Activated naive CD8-positive, alpha-beta T cell treated with anti-CD3 and anti-CD28 coated beads for 36 hours (primary cell): ENCODE measurements around the gene CA9. TPM values are rescaled to one million over a fixed set of nuclear protein-coding genes. Genes with fewer than 3 reads are reported as not detected.

Experiments
- DNase-seq: peaks from one replicate; pipeline ENCODE4 v3.0.0; 2021
- H3K27ac Mint-ChIP-seq: one replicate; pipeline ENCODE4 v1.8.0; 2022; ENCODE audit warnings: mild to moderate bottlenecking, moderate library complexity, mixed read lengths
- H3K27me3 Mint-ChIP-seq: one replicate; pipeline ENCODE4 v1.8.0; 2022; ENCODE audit warnings: mild to moderate bottlenecking, mixed read lengths
- H3K36me3 Mint-ChIP-seq: one replicate; pipeline ENCODE4 v1.8.0; 2021; ENCODE audit warnings: mild to moderate bottlenecking, mixed read lengths
- H3K4me1 Mint-ChIP-seq: one replicate; pipeline ENCODE4 v1.8.0; 2021; ENCODE audit warnings: mixed read lengths
- H3K4me3 Mint-ChIP-seq: one replicate; pipeline ENCODE4 v1.8.0; 2022; ENCODE audit warnings: mild to moderate bottlenecking, moderate library complexity, mixed read lengths
- H3K9me3 Mint-ChIP-seq: one replicate; pipeline ENCODE4 v1.8.0; 2022; ENCODE audit warnings: mixed read lengths
- total RNA-seq, 2 experiments: library from RNA; stranded (reverse); gene quantifications; one replicate each; pipeline ENCODE4 v1.2.3, GENCODE V29; 2021

Gene CA9
- total RNA-seq, 2 experiments from 2014 or later, result 1.5 to 2.7 TPM

DNA sequence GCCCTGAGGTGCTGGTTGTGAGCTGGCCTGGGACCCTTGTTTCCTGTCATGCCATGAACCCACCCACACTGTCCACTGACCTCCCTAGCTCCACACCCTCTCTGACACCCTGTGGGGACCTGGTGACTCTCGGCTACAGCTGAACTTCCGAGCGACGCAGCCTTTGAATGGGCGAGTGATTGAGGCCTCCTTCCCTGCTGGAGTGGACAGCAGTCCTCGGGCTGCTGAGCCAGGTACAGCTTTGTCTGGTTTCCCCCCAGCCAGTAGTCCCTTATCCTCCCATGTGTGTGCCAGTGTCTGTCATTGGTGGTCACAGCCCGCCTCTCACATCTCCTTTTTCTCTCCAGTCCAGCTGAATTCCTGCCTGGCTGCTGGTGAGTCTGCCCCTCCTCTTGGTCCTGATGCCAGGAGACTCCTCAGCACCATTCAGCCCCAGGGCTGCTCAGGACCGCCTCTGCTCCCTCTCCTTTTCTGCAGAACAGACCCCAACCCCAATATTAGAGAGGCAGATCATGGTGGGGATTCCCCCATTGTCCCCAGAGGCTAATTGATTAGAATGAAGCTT lies 6.1 kb downstream of the CA9 start:
- peaks cover 3% of the 10 kb centered on the region for H3K27me3 Mint-ChIP-seq
- H3K4me1 Mint-ChIP-seq, result peaks cover 9% of the 10 kb centered on the region
- no peaks in the 10 kb centered on the region for H3K36me3 Mint-ChIP-seq
- no peak overlapping the region for H3K4me3 Mint-ChIP-seq
- H3K27ac Mint-ChIP-seq, result no peak overlapping the region
- DNase-seq, result no peak
- no peaks in the 10 kb centered on the region for H3K9me3 Mint-ChIP-seq

- Mint-ChIP-seq H3K27me3 (peaks cover 3% of the 10 kb centered on the region), H3K27ac (no peak overlapping the region), H3K9me3 (no peaks in the 10 kb centered on the region), H3K4me3 (no peak overlapping the region), H3K4me1 (peaks cover 6% of the 10 kb centered on the region), H3K36me3 (no peaks in the 10 kb centered on the region)
- no peak for DNase-seq
These were observed 6.8 kb downstream of the CA9 start for GRCh38 chr9:35680331-35681105.

GRCh38 chr9:35681341-35682002 lies 7.7 kb downstream of the CA9 start:
- no peak for DNase-seq
- Mint-ChIP-seq H3K36me3 (no peaks in the 10 kb centered on the region), H3K4me3 (no peak overlapping the region), H3K27ac (no peak overlapping the region), H3K4me1 (peaks cover under 1% of the 10 kb centered on the region), H3K9me3 (no peaks in the 10 kb centered on the region), H3K27me3 (peaks cover under 1% of the 10 kb centered on the region)

DNA sequence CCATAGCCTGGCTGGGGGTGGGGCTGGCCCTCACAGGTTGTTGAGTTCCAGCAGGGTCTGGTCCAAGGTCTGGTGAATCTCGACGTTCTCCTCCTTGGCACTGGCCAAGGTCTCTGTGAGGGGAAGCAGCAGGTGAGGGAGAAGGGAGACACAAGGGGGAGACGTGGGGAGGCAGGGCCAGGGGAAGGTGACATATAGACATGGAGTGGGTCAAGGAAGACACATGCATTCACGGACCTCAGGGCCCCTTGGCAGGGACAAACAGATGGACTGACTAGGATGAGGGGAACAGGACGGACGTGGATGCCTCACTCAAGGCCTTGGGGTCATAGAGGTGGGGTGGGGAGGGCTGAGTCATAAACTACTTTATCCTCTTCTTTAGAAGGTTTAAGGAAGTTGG lies 8.3 kb downstream of the CA9 start:
- Mint-ChIP-seq H3K4me3 (no peak overlapping the region), H3K36me3 (no peaks in the 10 kb centered on the region), H3K27ac (no peak overlapping the region), H3K4me1 (no peaks in the 10 kb centered on the region), H3K27me3 (no peaks in the 10 kb centered on the region), H3K9me3 (no peaks in the 10 kb centered on the region)
- DNase-seq, result no peak

GRCh38 chr9:35682520-35683315 lies 9.0 kb downstream of the CA9 start:
- H3K27me3 Mint-ChIP-seq, result no peaks in the 10 kb centered on the region
- DNase-seq, result no peak
- H3K36me3 Mint-ChIP-seq, result no peaks in the 10 kb centered on the region
- no peak overlapping the region for H3K4me3 Mint-ChIP-seq
- no peak overlapping the region for H3K27ac Mint-ChIP-seq
- no peaks in the 10 kb centered on the region for H3K9me3 Mint-ChIP-seq
- H3K4me1 Mint-ChIP-seq, result no peaks in the 10 kb centered on the region

- H3K27ac Mint-ChIP-seq, result no peak overlapping the region
- DNase-seq, result no peak
- no peak overlapping the region for H3K4me3 Mint-ChIP-seq
- peaks cover 3% of the 10 kb centered on the region for H3K4me1 Mint-ChIP-seq
- H3K36me3 Mint-ChIP-seq, result no peaks in the 10 kb centered on the region
- H3K9me3 Mint-ChIP-seq, result no peaks in the 10 kb centered on the region
- no peaks in the 10 kb centered on the region for H3K27me3 Mint-ChIP-seq
These were observed 9.6 kb downstream of the CA9 start for GRCh38 chr9:35683323-35683722.

- H3K4me3 Mint-ChIP-seq, result no peak overlapping the region
- no peak for DNase-seq
- H3K36me3 Mint-ChIP-seq, result no peaks in the 10 kb centered on the region
- no peaks in the 10 kb centered on the region for H3K9me3 Mint-ChIP-seq
- H3K27ac Mint-ChIP-seq, result no peak overlapping the region
- no peaks in the 10 kb centered on the region for H3K27me3 Mint-ChIP-seq
- H3K4me1 Mint-ChIP-seq, result peaks cover 13% of the 10 kb centered on the region
These were observed 11.2 kb downstream of the CA9 start for GRCh38 chr9:35684921-35685320.

DNA sequence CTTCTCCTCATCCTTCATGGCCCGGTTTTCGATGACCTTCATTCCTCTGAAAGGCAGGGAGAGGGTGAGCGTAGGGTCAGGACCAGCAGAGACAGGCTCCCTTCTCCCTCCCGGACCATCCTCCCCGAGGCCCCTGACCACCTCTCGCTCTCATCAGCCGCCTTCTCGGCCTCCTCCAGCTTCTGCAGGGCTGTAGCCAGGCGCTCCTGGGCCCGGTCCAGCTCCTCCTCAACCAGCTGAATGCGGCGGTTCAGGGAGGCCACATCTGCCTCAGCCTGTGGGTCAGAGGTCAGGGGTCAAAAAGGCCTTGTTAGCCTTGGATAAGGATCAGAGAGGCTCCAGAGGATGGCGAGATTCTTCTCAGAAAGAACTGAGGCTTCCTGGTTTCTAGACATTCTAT lies 11.8 kb downstream of the CA9 start:
- no peak for DNase-seq
- H3K4me3 Mint-ChIP-seq, result no peak overlapping the region
- H3K36me3 Mint-ChIP-seq, result no peaks in the 10 kb centered on the region
- H3K27me3 Mint-ChIP-seq, result no peaks in the 10 kb centered on the region
- peaks cover 13% of the 10 kb centered on the region for H3K4me1 Mint-ChIP-seq
- no peak overlapping the region for H3K27ac Mint-ChIP-seq
- no peaks in the 10 kb centered on the region for H3K9me3 Mint-ChIP-seq

- Mint-ChIP-seq H3K9me3 (no peaks in the 10 kb centered on the region), H3K27me3 (no peaks in the 10 kb centered on the region), H3K36me3 (no peaks in the 10 kb centered on the region), H3K4me3 (no peak overlapping the region), H3K4me1 (peaks cover 16% of the 10 kb centered on the region), H3K27ac (no peak overlapping the region)
- no peak for DNase-seq
These were observed 12.8 kb downstream of the CA9 start for GRCh38 chr9:35686222-35687203.

DNA sequence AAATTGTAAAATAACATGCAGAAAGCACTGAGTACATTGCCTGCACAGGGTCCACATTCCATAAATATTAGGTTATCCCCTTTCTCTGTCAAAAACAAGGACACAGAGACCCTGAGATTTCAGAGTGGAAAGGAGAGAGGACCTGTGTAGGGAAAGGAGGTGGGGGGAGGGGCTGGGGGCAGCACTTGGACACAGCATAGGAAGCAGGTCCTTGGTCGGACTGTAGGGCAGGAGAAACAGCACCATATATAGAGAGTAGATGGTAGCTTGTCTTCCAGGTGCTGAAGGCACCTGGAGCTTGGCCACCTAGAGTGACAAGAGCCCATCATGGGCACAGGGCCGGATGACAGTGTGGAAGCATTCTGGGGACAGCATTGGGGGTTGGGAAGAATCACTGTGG lies 13.6 kb downstream of the CA9 start:
- no peak for DNase-seq
- no peaks in the 10 kb centered on the region for H3K36me3 Mint-ChIP-seq
- H3K4me3 Mint-ChIP-seq, result no peak overlapping the region
- H3K4me1 Mint-ChIP-seq, result peaks cover 16% of the 10 kb centered on the region
- H3K27ac Mint-ChIP-seq, result no peak overlapping the region
- no peaks in the 10 kb centered on the region for H3K9me3 Mint-ChIP-seq
- no peaks in the 10 kb centered on the region for H3K27me3 Mint-ChIP-seq

DNA sequence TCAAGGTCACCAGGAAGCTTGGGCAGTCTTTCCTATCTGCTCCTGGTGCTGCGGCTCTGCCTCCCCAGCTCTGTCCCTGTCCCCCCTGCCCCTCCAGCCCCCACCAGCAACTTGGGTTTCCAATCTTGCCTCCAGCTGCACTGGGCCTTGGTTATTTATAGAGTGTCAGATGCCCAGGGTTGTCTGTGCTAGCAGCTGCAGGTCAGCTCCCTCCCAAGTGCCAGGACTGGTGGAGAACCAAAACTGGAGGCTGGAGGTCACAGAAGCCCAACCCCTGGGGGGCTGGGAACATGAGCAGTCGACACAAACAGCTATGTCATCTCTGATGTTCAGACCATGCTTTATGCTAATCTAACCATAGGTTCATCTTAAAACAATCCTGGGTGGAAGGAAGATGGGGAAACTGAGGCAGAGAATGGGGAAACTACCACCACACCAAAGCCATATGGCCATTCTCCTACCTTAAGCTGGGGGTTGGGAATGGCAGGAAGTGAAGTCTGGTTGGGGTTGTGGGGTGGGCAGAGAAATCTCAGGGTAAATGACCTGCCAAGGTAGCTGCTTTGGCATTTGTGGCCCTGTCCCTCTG lies 14.3 kb downstream of the CA9 start:
- no peak overlapping the region for H3K27ac Mint-ChIP-seq
- H3K27me3 Mint-ChIP-seq, result no peaks in the 10 kb centered on the region
- H3K9me3 Mint-ChIP-seq, result no peaks in the 10 kb centered on the region
- no peak overlapping the region for H3K4me3 Mint-ChIP-seq
- peaks cover 16% of the 10 kb centered on the region for H3K4me1 Mint-ChIP-seq
- H3K36me3 Mint-ChIP-seq, result no peaks in the 10 kb centered on the region
- DNase-seq, result no peak

DNA sequence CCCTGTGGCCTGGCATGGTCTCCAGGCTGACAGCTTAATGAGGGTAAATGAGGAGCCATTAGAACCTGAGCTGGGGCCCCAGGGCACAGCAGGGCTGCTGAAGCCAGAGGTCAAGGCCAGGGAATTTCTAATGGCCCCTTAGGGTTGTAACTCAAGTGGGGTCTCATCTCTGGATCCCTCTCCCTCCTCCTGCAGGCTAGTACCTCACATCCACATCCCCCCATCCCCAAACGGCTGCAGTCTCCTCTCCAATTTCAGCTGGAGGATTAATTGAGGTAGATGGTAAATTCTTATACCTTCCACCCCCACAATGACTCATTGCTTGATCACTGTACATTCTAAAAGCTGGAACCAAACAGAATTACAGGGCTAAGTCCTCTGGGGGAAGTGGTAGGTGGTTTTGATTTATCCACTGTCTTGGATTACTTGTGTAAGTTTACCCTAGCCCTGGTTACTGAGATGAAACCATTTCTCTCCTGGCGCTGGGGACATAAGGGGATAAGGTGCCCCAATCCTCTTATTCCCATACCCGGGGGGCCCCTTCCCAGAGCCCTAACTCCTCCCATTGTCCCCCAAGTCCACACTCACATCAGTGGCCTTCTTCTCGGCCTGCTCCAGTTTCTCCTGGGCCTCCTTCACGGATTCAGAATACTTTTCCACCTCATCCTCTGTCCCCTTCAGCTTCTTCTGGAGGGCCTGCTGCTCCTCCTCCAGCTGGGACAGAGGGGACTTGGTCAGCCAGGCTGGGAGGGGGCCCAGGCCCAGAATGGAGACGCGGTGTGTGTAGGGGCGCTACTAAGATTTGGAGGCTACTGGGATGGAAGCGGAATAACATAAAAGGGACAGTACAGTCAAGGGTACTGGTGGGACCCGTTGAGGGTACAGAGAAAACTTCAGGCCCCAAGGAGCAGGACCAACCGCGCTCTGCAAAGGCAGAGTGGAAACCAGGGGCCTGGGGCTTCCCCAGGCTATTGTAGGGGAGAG lies 15.1 kb downstream of the CA9 start:
- Mint-ChIP-seq H3K4me3 (peak overlapping the region; percentile 47), H3K27me3 (no peaks in the 10 kb centered on the region), H3K36me3 (no peaks in the 10 kb centered on the region), H3K27ac (no peak overlapping the region), H3K4me1 (peaks cover 16% of the 10 kb centered on the region), H3K9me3 (no peaks in the 10 kb centered on the region)
- DNase-seq, result no peak
